ENCODE results near the gene LYG1.

LYG1 gene

GRCh38 chr2:99238599-99238998 lies 62.4 kb downstream of the LYG1 start:
- FAIRE-seq (no peak), DNase-seq (ENCODE audit: insufficient read length, low spot score) (no peak)
- TF ChIP-seq CTCF (IDR thresholded peaks at IDR 0.05; ENCODE audit: insufficient read depth, missing control alignments) = no peak
